Sigmoid colon (tissue), 4 donors: ENCODE data around the gene CRABP1.

Experiments
- CTCF ChIP-seq, 4 experiments: fragments of 450-650 bp in 3 of 4; fragments of 200-600 bp in 1 of 4; IDR thresholded peaks; one replicate each; pipeline ENCODE4 v1.5.1; 2016 to 2019; ENCODE audit warnings: antibody characterized with exemption in 4 of 4, mild to moderate bottlenecking in 3 of 4, moderate library complexity in 2 of 4
- POLR2A ChIP-seq, 2 donors: fragments of 450-650 bp; IDR thresholded peaks; one replicate each; pipeline ENCODE4 v1.6.1; 2016; ENCODE audit warnings: antibody characterized with exemption in 2 of 2, mild to moderate bottlenecking in 2 of 2, moderate library complexity in 2 of 2
- POLR2AphosphoS5 ChIP-seq, 4 donors: sonication (generic); formaldehyde crosslinking; IDR thresholded peaks; one replicate each; pipeline ENCODE4 v1.6.1; 2017; ENCODE audit warnings: antibody characterized with exemption in 4 of 4

- no peak for TF ChIP-seq POLR2A (IDR thresholded peaks at IDR 0.05)
- TF ChIP-seq CTCF (IDR thresholded peaks at IDR 0.05) = no peak
- peak in 1 of 4 donors; percentile 25 for TF ChIP-seq POLR2AphosphoS5 (IDR thresholded peaks at IDR 0.05)
Measured at GRCh38 chr15:78325092-78325843, 14.9 kb upstream of the CRABP1 start.
